ENCODE measurements around the gene EPHA8.

DNA sequence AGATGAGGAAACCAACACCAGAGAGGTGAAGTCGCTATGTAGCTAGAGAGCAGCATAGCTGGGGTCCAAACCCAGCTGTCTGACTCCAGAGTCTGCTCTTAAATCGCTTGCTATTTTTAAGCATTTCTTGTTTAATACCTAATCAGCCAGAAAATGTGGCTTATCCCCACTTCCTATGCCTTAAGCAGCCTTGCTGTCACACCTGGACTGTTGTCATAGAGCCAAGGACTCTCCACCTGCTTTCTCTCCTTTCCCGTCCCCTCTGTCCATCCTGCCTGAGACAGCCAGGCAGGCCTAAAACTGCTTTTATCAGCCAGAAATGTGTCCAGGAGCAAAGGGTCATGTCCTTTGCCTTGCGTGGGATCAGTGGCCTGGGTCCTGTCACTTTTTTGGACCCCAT, 28.3 kb upstream of the EPHA8 start:
- TF ChIP-seq EZH2 (IDR thresholded peaks at IDR 0.05), result no peak
- TF ChIP-seq, protein P1, sequence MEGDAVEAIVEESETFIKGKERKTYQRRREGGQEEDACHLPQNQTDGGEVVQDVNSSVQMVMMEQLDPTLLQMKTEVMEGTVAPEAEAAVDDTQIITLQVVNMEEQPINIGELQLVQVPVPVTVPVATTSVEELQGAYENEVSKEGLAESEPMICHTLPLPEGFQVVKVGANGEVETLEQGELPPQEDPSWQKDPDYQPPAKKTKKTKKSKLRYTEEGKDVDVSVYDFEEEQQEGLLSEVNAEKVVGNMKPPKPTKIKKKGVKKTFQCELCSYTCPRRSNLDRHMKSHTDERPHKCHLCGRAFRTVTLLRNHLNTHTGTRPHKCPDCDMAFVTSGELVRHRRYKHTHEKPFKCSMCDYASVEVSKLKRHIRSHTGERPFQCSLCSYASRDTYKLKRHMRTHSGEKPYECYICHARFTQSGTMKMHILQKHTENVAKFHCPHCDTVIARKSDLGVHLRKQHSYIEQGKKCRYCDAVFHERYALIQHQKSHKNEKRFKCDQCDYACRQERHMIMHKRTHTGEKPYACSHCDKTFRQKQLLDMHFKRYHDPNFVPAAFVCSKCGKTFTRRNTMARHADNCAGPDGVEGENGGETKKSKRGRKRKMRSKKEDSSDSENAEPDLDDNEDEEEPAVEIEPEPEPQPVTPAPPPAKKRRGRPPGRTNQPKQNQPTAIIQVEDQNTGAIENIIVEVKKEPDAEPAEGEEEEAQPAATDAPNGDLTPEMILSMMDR (IDR thresholded peaks at IDR 0.05), result no peak
- no peak for TF ChIP-seq EZH2phosphoT487 (IDR thresholded peaks at IDR 0.05)
